GM12878 (cell line): Measurements from ENCODE around the gene CCDC200. TPM values are rescaled to one million over a fixed set of nuclear protein-coding genes. Genes with fewer than 3 reads are reported as not detected.

Experiments used
- ATAC-seq: fragments of 200-7000 bp; cut with Tn5 transposase; 3 replicates; pipeline ENCODE4 v1.9.1; 2020; ENCODE audit warnings: mild to moderate bottlenecking, moderate library complexity
- BruUV-seq: library from RNA; stranded (reverse); fragments of 400-500 nt; replicated peaks from 2 replicates; lab custom pipeline; 2021; lab: Mats Ljungman, UMichigan
- CTCF ChIA-PET: fragments of 300-600 bp; sonication (Branson Sonifier 250); formaldehyde crosslinking; extraction: SDS; loops from one replicate; lab custom pipeline; 2021; ENCODE audit warnings: inconsistent platforms; lab: Yijun Ruan, JAX
- POLR2A ChIA-PET: fragments of 350-600 bp; formaldehyde crosslinking; extraction: SDS; loops from one replicate; lab custom pipeline; 2021; ENCODE audit warnings: inconsistent platforms; lab: Charles Lee
- RAD21 ChIA-PET: fragments of 300-600 bp; sonication (Branson Sonifier 250); formaldehyde crosslinking; loops from one replicate; lab custom pipeline; 2023; ENCODE audit warnings: antibody characterized with exemption; ENCODE audit not compliant: unreplicated experiment; lab: Charles Lee
- SMC1A ChIA-PET: fragments of 300-600 bp; sonication (Branson Sonifier 250); formaldehyde crosslinking; loops from one replicate; lab custom pipeline; 2023; ENCODE audit not compliant: unreplicated experiment, uncharacterized antibody; lab: Charles Lee
- DNase-seq: peaks from one replicate; pipeline ENCODE4 v3.0.0-alpha.2; 2011; ENCODE audit warnings: low read depth, low spot score
- FAIRE-seq: peaks from 3 replicates; lab custom pipeline; 2011; peaks lifted over from hg19 to GRCh38; lab: Jason Lieb, UNC
- H2AFZ ChIP-seq: 2 replicates; pipeline ENCODE4 v1.6.0; 2011; ENCODE audit warnings: low read depth, low read length, control low read depth; ENCODE audit not compliant: control insufficient read depth
- H3K27ac ChIP-seq: 2 replicates; pipeline ENCODE4 v1.5.1; 2011; ENCODE audit warnings: control low read depth; ENCODE audit not compliant: control insufficient read depth, insufficient read depth
- H3K27me3 ChIP-seq, 2 experiments: replicated peaks in 1 of 2; 2 replicates each; pipeline versions ENCODE4 v1.6.0 to v1.6.1; 2011; ENCODE audit warnings: low read length in 1 of 2; ENCODE audit not compliant: control insufficient read depth in 2 of 2, insufficient read depth in 2 of 2
- H3K36me3 ChIP-seq, 2 experiments: 2 replicates each; pipeline ENCODE4 v1.5.1; 2011; ENCODE audit warnings: low read length in 1 of 2; ENCODE audit not compliant: control insufficient read depth in 2 of 2, insufficient read depth in 2 of 2
- H3K4me1 ChIP-seq: 2 replicates; pipeline ENCODE4 v1.6.1; 2011; ENCODE audit warnings: mild to moderate bottlenecking, low read length, moderate library complexity, mixed read lengths; ENCODE audit not compliant: control insufficient read depth, insufficient read depth
- H3K4me2 ChIP-seq: 2 replicates; pipeline ENCODE4 v1.6.0; 2011; ENCODE audit warnings: control low read depth; ENCODE audit not compliant: control insufficient read depth, insufficient read depth
- H3K4me3 ChIP-seq: fragments of 200-600 bp; sonication (generic); 2 replicates; pipeline ENCODE4 v1.5.1; 2016
- H3K79me2 ChIP-seq: 2 replicates; pipeline ENCODE4 v1.6.0; 2011; ENCODE audit warnings: low read length; ENCODE audit not compliant: control insufficient read depth, insufficient read depth
- H3K9ac ChIP-seq: 2 replicates; pipeline ENCODE4 v1.8.0; 2011; ENCODE audit warnings: low read length, control low read depth, mixed read lengths; ENCODE audit not compliant: control insufficient read depth, insufficient read depth
- H3K9me3 ChIP-seq: replicated peaks from 3 replicates; pipeline ENCODE4 v1.5.1; 2011; ENCODE audit warnings: mild to moderate bottlenecking, low read length; ENCODE audit not compliant: control insufficient read depth, insufficient read depth
- H4K20me1 ChIP-seq: 2 replicates; pipeline ENCODE4 v1.6.0; 2011; ENCODE audit not compliant: control insufficient read depth, insufficient read depth
- CBFB ChIP-seq: IDR thresholded peaks from 2 replicates; pipeline ENCODE4 v1.6.1; 2016; ENCODE audit warnings: antibody characterized with exemption, low read depth
- MYB ChIP-seq: fragments of 150-350 bp; IDR thresholded peaks from 2 replicates; pipeline ENCODE4 v1.6.1; 2014; ENCODE audit warnings: mild to moderate bottlenecking, low read depth, low read length, borderline replicate concordance
- NR2F1 ChIP-seq: fragments of 450-650 bp; conservative IDR thresholded peaks from 2 replicates; pipeline ENCODE4 v1.6.1; 2017; ENCODE audit warnings: mild to moderate bottlenecking
- POLR2AphosphoS2 ChIP-seq: IDR thresholded peaks from 2 replicates; pipeline ENCODE4 v1.6.1; 2011; ENCODE audit warnings: low read depth, mild to moderate bottlenecking, low read length, improper control_type of control experiment, moderate library complexity
- SIN3A ChIP-seq: IDR thresholded peaks from 2 replicates; pipeline ENCODE4 v1.6.1; 2012; ENCODE audit warnings: low read depth, low read length, improper control_type of control experiment
- SPI1 ChIP-seq: IDR thresholded peaks from 2 replicates; pipeline ENCODE4 v1.6.1; 2011; ENCODE audit warnings: low read depth, mild to moderate bottlenecking, low read length, moderate library complexity, borderline replicate concordance; ENCODE audit not compliant: insufficient read depth
- SREBF2 ChIP-seq: IDR thresholded peaks from 2 replicates; pipeline ENCODE4 v1.6.1; 2012; ENCODE audit warnings: mild to moderate bottlenecking, low read length
- WGBS: methylation state at CpG from one replicate; pipeline ENCODE4 v1.1.6; 2016; ENCODE audit warnings: low lambda C conversion rate; ENCODE audit not compliant: insufficient replicate concordance, insufficient coverage; ENCODE audit errors: missing lambda C conversion rate; 5-methylcytosine and 5-hydroxymethylcytosine counted together
- in situ Hi-C: fragments of 300-500 bp; cut with MboI; formaldehyde crosslinking; loops from 9 replicates; pipeline ENCODE4 v1.14.3; 2018; ENCODE audit warnings: mixed read lengths
- intact Hi-C: fragments of 100-400 bp; cut with micrococcal nuclease; formaldehyde crosslinking; loops from one replicate; pipeline ENCODE4 v1.14.2; 2022; ENCODE audit not compliant: unreplicated experiment
- polyA plus RNA-seq, 11 experiments: library from polyadenylated mRNA; depleted of rRNA in 4 of 11; unstranded in 6 of 11; stranded (reverse) in 5 of 11; fragments of >200 nt; fragmentation: Nextera tagmentation in 4 of 11; fragmentation: Illumina TruSeq in 1 of 11; extraction: Ambion mirVana in 4 of 11; extraction: Trizol in 1 of 11; gene quantifications; 1 replicate in 1 of 11; 2 replicates in 10 of 11; pipeline versions ENCODE4 v1.2.1 to v1.2.3, GENCODE V29; 2011 to 2016; ENCODE audit warnings: inconsistent platforms in 2 of 11, missing spikeins in 2 of 11, low read depth in 1 of 11
- total RNA-seq, 4 experiments: library from RNA; depleted of rRNA in 3 of 4; stranded (reverse); fragments of >200 nt in 3 of 4; fragmentation: Illumina TruSeq in 1 of 4; extraction: Trizol in 1 of 4; gene quantifications; 2 replicates each; pipeline versions ENCODE4 v1.2.1 to v1.2.3, GENCODE V29; 2013 to 2021
- TF ChIP-seq, protein P1 (sequence below): fragments of 450-650 bp; IDR thresholded peaks from 2 replicates; pipeline ENCODE4 v1.6.1; 2018; ENCODE audit warnings: mild to moderate bottlenecking, low read depth, moderate library complexity; ENCODE audit not compliant: partially characterized antibody
- TF ChIP-seq, protein P2 (sequence below): IDR thresholded peaks from 2 replicates; pipeline ENCODE4 v1.6.1; 2012; ENCODE audit warnings: improper control_type of control experiment, low read depth, low read length; ENCODE audit not compliant: insufficient replicate concordance
- TF ChIP-seq, protein P3 (sequence below): fragments of 150-350 bp; IDR thresholded peaks from 2 replicates; pipeline ENCODE4 v1.6.1; 2014; ENCODE audit warnings: mild to moderate bottlenecking, low read depth, low read length
- TF ChIP-seq, protein P4 (sequence below): IDR thresholded peaks from 2 replicates; pipeline ENCODE4 v1.6.1; 2012; ENCODE audit warnings: mild to moderate bottlenecking, low read depth, low read length

The CCDC200 gene
- total and polyA plus RNA-seq, 10 of the 15 experiments (the other 5 are each of a cell fraction or from before 2014, with no cell fraction given): 0.46 to 3.9 (median 2.7) TPM; not detected in 6

DNA sequence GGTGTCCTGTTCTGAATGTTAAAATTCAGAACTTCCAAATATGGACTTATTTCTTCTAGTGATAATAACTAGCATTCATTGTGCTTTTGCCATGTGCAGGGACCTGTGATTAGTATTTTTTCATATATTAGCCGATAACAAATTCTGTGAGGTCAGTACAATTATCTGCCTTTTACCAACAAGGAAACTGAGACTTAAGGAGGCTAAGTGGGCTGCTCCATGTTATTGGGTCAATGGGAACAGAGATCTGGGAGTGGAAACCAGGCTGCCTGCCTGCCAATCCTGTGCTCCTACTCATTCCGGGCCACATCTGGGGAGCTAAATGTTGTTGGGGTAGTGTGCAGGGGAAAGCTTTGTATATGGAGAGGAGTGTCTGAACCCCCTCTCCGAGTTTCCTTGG, 13.1 kb downstream of the CCDC200 start:
- ChIA-PET CTCF (no interaction called here), RAD21 (no interaction called here), POLR2A (no interaction called here), SMC1A (no interaction called here)
- H3K36me3 ChIP-seq: peaks cover 2 to 14% of the 10 kb centered on the region in 2 experiments; a peak in 3 of 4 replicates
- H2AFZ ChIP-seq: no peak overlapping the region
- TSS peak; percentile 1 for BruUV-seq
- H3K4me1 ChIP-seq: peaks cover 10% of the 10 kb centered on the region
- H4K20me1 ChIP-seq: no peaks in the 10 kb centered on the region
- H3K4me3 ChIP-seq: no peak overlapping the region
- H3K79me2 ChIP-seq: peaks cover 17% of the 10 kb centered on the region
- no peak overlapping the region for H3K9ac ChIP-seq
- DNase-seq: no peak
- H3K4me2 ChIP-seq: no peak overlapping the region
- no peak overlapping the region for H3K27ac ChIP-seq
- no peaks in the 10 kb centered on the region for H3K9me3 ChIP-seq
- no peak for FAIRE-seq
- no peak for ATAC-seq
- in situ Hi-C loops: loop anchor here (10.0 to 25.0 kb wide), 9 partner anchors 99 to 1647 kb away; partner anchors contain the start of genes DNAJC7, EIF1, HDAC5 and MEOX1
- intact Hi-C loops: no loop called here
- no peaks in the 10 kb centered on the region for H3K27me3 ChIP-seq
- WGBS: 100% methylated on average over 3 of the region's 3 CpGs
- TF ChIP-seq, protein P1, sequence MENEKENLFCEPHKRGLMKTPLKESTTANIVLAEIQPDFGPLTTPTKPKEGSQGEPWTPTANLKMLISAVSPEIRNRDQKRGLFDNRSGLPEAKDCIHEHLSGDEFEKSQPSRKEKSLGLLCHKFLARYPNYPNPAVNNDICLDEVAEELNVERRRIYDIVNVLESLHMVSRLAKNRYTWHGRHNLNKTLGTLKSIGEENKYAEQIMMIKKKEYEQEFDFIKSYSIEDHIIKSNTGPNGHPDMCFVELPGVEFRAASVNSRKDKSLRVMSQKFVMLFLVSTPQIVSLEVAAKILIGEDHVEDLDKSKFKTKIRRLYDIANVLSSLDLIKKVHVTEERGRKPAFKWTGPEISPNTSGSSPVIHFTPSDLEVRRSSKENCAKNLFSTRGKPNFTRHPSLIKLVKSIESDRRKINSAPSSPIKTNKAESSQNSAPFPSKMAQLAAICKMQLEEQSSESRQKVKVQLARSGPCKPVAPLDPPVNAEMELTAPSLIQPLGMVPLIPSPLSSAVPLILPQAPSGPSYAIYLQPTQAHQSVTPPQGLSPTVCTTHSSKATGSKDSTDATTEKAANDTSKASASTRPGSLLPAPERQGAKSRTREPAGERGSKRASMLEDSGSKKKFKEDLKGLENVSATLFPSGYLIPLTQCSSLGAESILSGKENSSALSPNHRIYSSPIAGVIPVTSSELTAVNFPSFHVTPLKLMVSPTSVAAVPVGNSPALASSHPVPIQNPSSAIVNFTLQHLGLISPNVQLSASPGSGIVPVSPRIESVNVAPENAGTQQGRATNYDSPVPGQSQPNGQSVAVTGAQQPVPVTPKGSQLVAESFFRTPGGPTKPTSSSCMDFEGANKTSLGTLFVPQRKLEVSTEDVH: no peak
- TF ChIP-seq CBFB (no peak), NR2F1 (no peak), SPI1 (no peak), SIN3A (no peak), SREBF2 (no peak), POLR2AphosphoS2 (no peak), MYB (no peak)
- TF ChIP-seq, protein P2, sequence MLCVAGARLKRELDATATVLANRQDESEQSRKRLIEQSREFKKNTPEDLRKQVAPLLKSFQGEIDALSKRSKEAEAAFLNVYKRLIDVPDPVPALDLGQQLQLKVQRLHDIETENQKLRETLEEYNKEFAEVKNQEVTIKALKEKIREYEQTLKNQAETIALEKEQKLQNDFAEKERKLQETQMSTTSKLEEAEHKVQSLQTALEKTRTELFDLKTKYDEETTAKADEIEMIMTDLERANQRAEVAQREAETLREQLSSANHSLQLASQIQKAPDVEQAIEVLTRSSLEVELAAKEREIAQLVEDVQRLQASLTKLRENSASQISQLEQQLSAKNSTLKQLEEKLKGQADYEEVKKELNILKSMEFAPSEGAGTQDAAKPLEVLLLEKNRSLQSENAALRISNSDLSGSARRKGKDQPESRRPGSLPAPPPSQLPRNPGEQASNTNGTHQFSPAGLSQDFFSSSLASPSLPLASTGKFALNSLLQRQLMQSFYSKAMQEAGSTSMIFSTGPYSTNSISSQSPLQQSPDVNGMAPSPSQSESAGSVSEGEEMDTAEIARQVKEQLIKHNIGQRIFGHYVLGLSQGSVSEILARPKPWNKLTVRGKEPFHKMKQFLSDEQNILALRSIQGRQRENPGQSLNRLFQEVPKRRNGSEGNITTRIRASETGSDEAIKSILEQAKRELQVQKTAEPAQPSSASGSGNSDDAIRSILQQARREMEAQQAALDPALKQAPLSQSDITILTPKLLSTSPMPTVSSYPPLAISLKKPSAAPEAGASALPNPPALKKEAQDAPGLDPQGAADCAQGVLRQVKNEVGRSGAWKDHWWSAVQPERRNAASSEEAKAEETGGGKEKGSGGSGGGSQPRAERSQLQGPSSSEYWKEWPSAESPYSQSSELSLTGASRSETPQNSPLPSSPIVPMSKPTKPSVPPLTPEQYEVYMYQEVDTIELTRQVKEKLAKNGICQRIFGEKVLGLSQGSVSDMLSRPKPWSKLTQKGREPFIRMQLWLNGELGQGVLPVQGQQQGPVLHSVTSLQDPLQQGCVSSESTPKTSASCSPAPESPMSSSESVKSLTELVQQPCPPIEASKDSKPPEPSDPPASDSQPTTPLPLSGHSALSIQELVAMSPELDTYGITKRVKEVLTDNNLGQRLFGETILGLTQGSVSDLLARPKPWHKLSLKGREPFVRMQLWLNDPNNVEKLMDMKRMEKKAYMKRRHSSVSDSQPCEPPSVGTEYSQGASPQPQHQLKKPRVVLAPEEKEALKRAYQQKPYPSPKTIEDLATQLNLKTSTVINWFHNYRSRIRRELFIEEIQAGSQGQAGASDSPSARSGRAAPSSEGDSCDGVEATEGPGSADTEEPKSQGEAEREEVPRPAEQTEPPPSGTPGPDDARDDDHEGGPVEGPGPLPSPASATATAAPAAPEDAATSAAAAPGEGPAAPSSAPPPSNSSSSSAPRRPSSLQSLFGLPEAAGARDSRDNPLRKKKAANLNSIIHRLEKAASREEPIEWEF: no peak
- TF ChIP-seq, protein P3, sequence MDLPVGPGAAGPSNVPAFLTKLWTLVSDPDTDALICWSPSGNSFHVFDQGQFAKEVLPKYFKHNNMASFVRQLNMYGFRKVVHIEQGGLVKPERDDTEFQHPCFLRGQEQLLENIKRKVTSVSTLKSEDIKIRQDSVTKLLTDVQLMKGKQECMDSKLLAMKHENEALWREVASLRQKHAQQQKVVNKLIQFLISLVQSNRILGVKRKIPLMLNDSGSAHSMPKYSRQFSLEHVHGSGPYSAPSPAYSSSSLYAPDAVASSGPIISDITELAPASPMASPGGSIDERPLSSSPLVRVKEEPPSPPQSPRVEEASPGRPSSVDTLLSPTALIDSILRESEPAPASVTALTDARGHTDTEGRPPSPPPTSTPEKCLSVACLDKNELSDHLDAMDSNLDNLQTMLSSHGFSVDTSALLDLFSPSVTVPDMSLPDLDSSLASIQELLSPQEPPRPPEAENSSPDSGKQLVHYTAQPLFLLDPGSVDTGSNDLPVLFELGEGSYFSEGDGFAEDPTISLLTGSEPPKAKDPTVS: no peak
- TF ChIP-seq, protein P4, sequence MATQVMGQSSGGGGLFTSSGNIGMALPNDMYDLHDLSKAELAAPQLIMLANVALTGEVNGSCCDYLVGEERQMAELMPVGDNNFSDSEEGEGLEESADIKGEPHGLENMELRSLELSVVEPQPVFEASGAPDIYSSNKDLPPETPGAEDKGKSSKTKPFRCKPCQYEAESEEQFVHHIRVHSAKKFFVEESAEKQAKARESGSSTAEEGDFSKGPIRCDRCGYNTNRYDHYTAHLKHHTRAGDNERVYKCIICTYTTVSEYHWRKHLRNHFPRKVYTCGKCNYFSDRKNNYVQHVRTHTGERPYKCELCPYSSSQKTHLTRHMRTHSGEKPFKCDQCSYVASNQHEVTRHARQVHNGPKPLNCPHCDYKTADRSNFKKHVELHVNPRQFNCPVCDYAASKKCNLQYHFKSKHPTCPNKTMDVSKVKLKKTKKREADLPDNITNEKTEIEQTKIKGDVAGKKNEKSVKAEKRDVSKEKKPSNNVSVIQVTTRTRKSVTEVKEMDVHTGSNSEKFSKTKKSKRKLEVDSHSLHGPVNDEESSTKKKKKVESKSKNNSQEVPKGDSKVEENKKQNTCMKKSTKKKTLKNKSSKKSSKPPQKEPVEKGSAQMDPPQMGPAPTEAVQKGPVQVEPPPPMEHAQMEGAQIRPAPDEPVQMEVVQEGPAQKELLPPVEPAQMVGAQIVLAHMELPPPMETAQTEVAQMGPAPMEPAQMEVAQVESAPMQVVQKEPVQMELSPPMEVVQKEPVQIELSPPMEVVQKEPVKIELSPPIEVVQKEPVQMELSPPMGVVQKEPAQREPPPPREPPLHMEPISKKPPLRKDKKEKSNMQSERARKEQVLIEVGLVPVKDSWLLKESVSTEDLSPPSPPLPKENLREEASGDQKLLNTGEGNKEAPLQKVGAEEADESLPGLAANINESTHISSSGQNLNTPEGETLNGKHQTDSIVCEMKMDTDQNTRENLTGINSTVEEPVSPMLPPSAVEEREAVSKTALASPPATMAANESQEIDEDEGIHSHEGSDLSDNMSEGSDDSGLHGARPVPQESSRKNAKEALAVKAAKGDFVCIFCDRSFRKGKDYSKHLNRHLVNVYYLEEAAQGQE: no peak
